ENCODE data around the gene MAJIN.
A peak's percentile ranks its signal among the peaks of the same experiment; 100 is the strongest.
"Not testable (repeated sequence)": the region's sequence is repeated elsewhere in the genome, so short reads cannot be mapped to it uniquely, and the experiment has no call there.

Gene MAJIN

GRCh38 chr11:64996327-64996709 lies 24.4 kb upstream of the MAJIN start:
- intact Hi-C loops (cut with DNase I): no loop called here
- no peak for DNase-seq

- DNase-seq: no peak
- intact Hi-C loops (cut with DNase I): no loop called here
These were observed 22.4 kb upstream of the MAJIN start for GRCh38 chr11:64994318-64994717.

- intact Hi-C loops (cut with DNase I): no loop called here
- DNase-seq: no peak
These were observed 18.5 kb upstream of the MAJIN start for GRCh38 chr11:64990222-64990923.

GRCh38 chr11:64989416-64989815 lies 17.5 kb upstream of the MAJIN start:
- intact Hi-C loops (cut with DNase I): no loop called here
- no peak for DNase-seq

GRCh38 chr11:64987998-64988854 lies 16.3 kb upstream of the MAJIN start:
- intact Hi-C loops (cut with DNase I): no loop called here
- DNase-seq: no peak

GRCh38 chr11:64983339-64983738 lies 11.4 kb upstream of the MAJIN start:
- intact Hi-C loops (cut with DNase I); DNase-seq: not testable (repeated sequence)

- intact Hi-C loops (cut with DNase I): no loop called here
- DNase-seq: no peak
These were observed 4.7 kb upstream of the MAJIN start for GRCh38 chr11:64976651-64977050.

- no peak for DNase-seq
- intact Hi-C loops (cut with DNase I): no loop called here
These were observed 2.2 kb upstream of the MAJIN start for GRCh38 chr11:64974124-64974523.

GRCh38 chr11:64970731-64971151 lies 1.2 kb downstream of the MAJIN start:
- DNase-seq: peak in 8 of 42 donors; percentile 6 to 28 (median 15)
- intact Hi-C loops (cut with DNase I): no loop called here

- DNase-seq: no peak
- intact Hi-C loops (cut with DNase I): no loop called here
These were observed 2.7 kb downstream of the MAJIN start for GRCh38 chr11:64969209-64969608.

GRCh38 chr11:64967375-64967774 lies 4.5 kb downstream of the MAJIN start:
- intact Hi-C loops (cut with DNase I): no loop called here
- no peak for DNase-seq

- intact Hi-C loops (cut with DNase I): no loop called here
These were observed 8.8 kb downstream of the MAJIN start for GRCh38 chr11:64963072-64963631.

GRCh38 chr11:64960719-64961118 lies 11.2 kb downstream of the MAJIN start:
- DNase-seq: no peak
- intact Hi-C loops (cut with DNase I): no loop called here

More at GRCh38 chr11:64963072-64963631, 8.8 kb downstream of the MAJIN start:
- DNase-seq: no peak

GRCh38 chr11:64959498-64959897 lies 12.4 kb downstream of the MAJIN start:
- DNase-seq: no peak
- intact Hi-C loops (cut with DNase I): no loop called here

- DNase-seq: no peak
- intact Hi-C loops (cut with DNase I): no loop called here
These were observed 17.7 kb downstream of the MAJIN start for GRCh38 chr11:64954201-64954600.

GRCh38 chr11:64951529-64951928 lies 20.4 kb downstream of the MAJIN start:
- intact Hi-C loops (cut with DNase I): no loop called here
- no peak for DNase-seq

GRCh38 chr11:64947208-64947814 lies 24.6 kb downstream of the MAJIN start:
- DNase-seq: no peak
- intact Hi-C loops (cut with DNase I): no loop called here

- no peak for DNase-seq
- intact Hi-C loops (cut with DNase I): no loop called here
These were observed 35.4 kb downstream of the MAJIN start for GRCh38 chr11:64936539-64936938.

- DNase-seq: peak in 2 of 42 donors; percentile 47 to 54
- intact Hi-C loops (cut with DNase I): no loop called here
These were observed 36.4 kb downstream of the MAJIN start, which contains the start of gene GPHA2 for GRCh38 chr11:64935359-64936081. GPHA2 (minus strand) TSS chr11:64935893; CDS start chr11:64935460, 433 bp downstream.

Data from head of caudate nucleus (tissue), 42 donors.